Fibroblast of skin of abdomen (primary cell): ENCODE data around the gene HOXB8.

Experiments used
- DNase-seq: peaks from one replicate; pipeline ENCODE4 v3.0.0-alpha.2; 2013

Gene HOXB8

GRCh38 chr17:48567646-48568354 is 47.3 kb downstream of the HOXB8 start:
- DNase-seq: no peak

GRCh38 chr17:48567209-48567608 is 47.9 kb downstream of the HOXB8 start:
- DNase-seq: no peak

DNA sequence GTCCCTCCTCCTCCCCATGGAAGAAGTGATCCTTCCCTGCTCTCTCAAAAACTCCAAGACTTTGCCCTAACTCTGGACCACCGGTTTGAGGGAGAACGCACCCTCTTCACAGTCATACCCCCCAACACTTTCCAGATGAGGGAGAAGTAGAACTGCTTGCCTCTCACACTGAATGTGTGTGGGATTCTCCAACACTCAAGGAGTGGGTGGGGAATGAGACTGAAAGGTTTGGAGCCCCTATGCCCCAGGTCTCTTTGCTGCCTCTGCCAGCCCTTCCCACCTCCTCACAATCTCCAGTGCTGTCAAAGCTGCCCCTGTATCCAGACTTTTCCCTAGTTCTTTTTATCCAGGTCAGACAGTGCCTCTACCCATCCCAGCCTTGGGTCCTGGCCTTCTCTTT is 48.4 kb downstream of the HOXB8 start:
- no peak for DNase-seq

- DNase-seq: no peak
Measured at GRCh38 chr17:48565925-48566710, 49.0 kb downstream of the HOXB8 start.

GRCh38 chr17:48565022-48565554 is 50.0 kb downstream of the HOXB8 start:
- no peak for DNase-seq

DNA sequence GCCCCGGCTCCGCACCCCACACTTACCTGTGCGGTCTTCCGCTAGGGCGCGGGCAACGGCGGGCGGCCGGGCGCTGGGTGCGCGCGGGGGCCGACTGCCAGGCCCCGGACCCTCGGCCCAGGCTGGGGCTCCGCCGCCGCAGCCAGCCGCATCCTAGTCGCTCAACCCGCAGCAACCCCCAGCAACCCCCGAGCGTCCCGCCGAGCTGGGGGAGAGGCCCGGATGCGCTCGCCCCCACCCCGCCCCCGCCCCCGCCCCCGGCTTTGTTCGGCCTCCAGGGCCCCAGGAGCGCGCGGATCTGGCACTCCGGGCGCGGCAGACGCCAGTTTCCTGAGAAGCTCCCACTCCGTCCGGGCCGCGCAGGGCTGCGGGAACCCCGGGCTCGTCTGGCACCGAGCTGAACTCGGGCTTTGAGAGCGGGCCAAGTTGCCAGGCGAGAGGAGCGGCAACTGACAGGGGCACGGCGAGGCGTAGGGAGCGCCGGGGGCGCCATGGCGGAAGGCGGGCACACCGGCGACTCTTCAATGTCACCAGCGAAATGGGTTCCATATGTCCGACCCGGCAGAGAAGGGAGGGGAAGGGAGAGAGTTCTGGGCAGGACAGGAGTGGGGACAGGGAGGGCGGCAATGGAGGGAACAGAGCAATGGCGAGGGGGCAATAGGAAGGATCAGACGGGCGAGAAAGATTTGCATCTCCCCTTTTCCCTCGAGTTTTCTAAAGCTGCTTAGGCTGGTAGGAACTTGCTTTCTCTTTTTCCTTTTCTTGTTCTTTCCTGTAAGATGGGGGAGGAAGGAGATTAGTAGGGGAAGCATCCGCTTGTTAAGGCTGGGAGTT is 50.7 kb downstream of the HOXB8 start:
- peak; percentile 33 for DNase-seq

- DNase-seq: no peak
Measured at GRCh38 chr17:48563867-48564187, 51.3 kb downstream of the HOXB8 start.

GRCh38 chr17:48563385-48563838 is 51.7 kb downstream of the HOXB8 start:
- peak; percentile 56 for DNase-seq

GRCh38 chr17:48562934-48563333 is 52.2 kb downstream of the HOXB8 start:
- no peak for DNase-seq
